Stimulated activated CD8-positive, alpha-beta memory T cell treated with anti-CD3 and anti-CD28 coated beads, Interleukin-4, amount 100 ng/mL, for 48 hours (primary cell): Measurements from ENCODE around the gene FOCAD.
"Not testable (repeated sequence)": the region's sequence is repeated elsewhere in the genome, so short reads cannot be mapped to it uniquely, and the experiment has no call there.

ENCODE experiments used
- DNase-seq: peaks from one replicate; pipeline ENCODE4 v3.0.0-alpha.2; 2020

The FOCAD gene

GRCh38 chr9:20673537-20673936 lies 10.5 kb upstream of the FOCAD start:
- DNase-seq: not testable (repeated sequence)

- no peak for DNase-seq
Measured at GRCh38 chr9:20681467-20681866, 2.6 kb upstream of the FOCAD start.

- peak; percentile 52 for DNase-seq
Measured at GRCh38 chr9:20683351-20684034, 566 bp upstream of the FOCAD start.

- no peak for DNase-seq
Measured at GRCh38 chr9:20684875-20685696, 1.0 kb downstream of the FOCAD start.

- DNase-seq: no peak
Measured at GRCh38 chr9:20685769-20686168, 1.7 kb downstream of the FOCAD start.

- DNase-seq: no peak
Measured at GRCh38 chr9:20689833-20690232, 5.8 kb downstream of the FOCAD start.

GRCh38 chr9:20692554-20692953 lies 8.5 kb downstream of the FOCAD start:
- no peak for DNase-seq

- no peak for DNase-seq
Measured at GRCh38 chr9:20693068-20693467, 9.0 kb downstream of the FOCAD start.

- DNase-seq: no peak
Measured at GRCh38 chr9:20694248-20694647, 10.2 kb downstream of the FOCAD start.

GRCh38 chr9:20697021-20697719 lies 13.1 kb downstream of the FOCAD start:
- DNase-seq: no peak

GRCh38 chr9:20698782-20699181 lies 14.7 kb downstream of the FOCAD start:
- no peak for DNase-seq

GRCh38 chr9:20701060-20701459 lies 17.0 kb downstream of the FOCAD start:
- DNase-seq: no peak

- DNase-seq: no peak
Measured at GRCh38 chr9:20702570-20702969, 18.5 kb downstream of the FOCAD start.

- no peak for DNase-seq
Measured at GRCh38 chr9:20703146-20703545, 19.1 kb downstream of the FOCAD start.

- DNase-seq: no peak
Measured at GRCh38 chr9:20707708-20708107, 23.6 kb downstream of the FOCAD start.

- DNase-seq: no peak
Measured at GRCh38 chr9:20713172-20713571, 29.1 kb downstream of the FOCAD start.

- DNase-seq: no peak
Measured at GRCh38 chr9:20714442-20715415, 30.7 kb downstream of the FOCAD start.

GRCh38 chr9:20722221-20722620 lies 38.2 kb downstream of the FOCAD start:
- DNase-seq: no peak

- DNase-seq: no peak
Measured at GRCh38 chr9:20725675-20726074, 41.6 kb downstream of the FOCAD start.

GRCh38 chr9:20726144-20726543 lies 42.1 kb downstream of the FOCAD start:
- no peak for DNase-seq

GRCh38 chr9:20728493-20729220 lies 44.6 kb downstream of the FOCAD start:
- DNase-seq: no peak

- DNase-seq: no peak
Measured at GRCh38 chr9:20729523-20729922, 45.5 kb downstream of the FOCAD start.
